Bronchus fibroblast of lung (primary cell): ENCODE measurements around the gene EDC3. TPM values are rescaled to one million over a fixed set of nuclear protein-coding genes. Genes with fewer than 3 reads are reported as not detected.

Experiments used
- total RNA-seq: library from RNA; depleted of rRNA; stranded (reverse); fragments of >200 nt; gene quantifications from 2 replicates; pipeline ENCODE4 v1.2.3, GENCODE V29; 2015

Gene EDC3, protein sequence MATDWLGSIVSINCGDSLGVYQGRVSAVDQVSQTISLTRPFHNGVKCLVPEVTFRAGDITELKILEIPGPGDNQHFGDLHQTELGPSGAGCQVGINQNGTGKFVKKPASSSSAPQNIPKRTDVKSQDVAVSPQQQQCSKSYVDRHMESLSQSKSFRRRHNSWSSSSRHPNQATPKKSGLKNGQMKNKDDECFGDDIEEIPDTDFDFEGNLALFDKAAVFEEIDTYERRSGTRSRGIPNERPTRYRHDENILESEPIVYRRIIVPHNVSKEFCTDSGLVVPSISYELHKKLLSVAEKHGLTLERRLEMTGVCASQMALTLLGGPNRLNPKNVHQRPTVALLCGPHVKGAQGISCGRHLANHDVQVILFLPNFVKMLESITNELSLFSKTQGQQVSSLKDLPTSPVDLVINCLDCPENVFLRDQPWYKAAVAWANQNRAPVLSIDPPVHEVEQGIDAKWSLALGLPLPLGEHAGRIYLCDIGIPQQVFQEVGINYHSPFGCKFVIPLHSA
- total RNA-seq: 9.4 and 11.9 TPM in 2 replicates

DNA sequence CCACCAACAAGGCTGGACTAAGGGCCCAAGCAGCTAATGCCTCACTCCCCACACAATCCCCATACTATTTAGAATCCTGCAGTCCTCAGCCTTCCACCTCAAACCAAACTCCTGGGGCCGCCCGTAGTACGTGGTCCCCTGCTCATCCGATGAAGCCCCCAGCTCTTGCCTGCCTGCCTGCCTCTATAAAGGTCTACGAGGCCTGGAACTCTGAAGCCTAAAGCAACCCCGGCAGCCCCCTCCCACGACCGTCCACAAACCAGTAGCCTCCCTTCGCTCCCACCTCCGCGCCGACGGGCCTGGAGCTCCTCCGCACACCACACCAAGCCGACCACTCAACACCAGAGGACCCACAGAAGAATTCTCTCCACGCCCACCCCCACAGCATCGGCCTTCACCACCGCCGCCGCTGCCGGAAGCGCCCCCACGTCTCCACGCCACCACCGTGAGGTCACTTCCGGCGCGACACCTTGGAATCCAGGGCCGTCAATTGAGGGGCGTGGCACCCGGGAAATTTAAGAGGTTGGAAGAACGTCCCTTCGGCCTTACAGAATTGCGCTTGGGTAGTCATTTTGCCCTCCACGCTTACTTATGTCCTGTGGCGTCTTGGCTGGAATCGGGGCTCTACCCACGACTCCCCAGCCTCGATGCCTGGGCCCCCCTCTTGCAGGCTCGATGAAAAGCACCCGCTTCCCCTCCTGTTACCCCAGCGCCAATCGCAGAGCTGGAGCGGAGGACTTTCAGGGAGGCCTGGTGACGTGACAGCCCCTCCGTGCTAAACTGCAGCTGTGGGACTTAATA is at the start of gene EDC3:
Gene EDC3, minus strand, starts transcription at position 428 of the 801 bp plus-strand sequence. CDS start 20,900 bp downstream, outside the sequence.

DNA sequence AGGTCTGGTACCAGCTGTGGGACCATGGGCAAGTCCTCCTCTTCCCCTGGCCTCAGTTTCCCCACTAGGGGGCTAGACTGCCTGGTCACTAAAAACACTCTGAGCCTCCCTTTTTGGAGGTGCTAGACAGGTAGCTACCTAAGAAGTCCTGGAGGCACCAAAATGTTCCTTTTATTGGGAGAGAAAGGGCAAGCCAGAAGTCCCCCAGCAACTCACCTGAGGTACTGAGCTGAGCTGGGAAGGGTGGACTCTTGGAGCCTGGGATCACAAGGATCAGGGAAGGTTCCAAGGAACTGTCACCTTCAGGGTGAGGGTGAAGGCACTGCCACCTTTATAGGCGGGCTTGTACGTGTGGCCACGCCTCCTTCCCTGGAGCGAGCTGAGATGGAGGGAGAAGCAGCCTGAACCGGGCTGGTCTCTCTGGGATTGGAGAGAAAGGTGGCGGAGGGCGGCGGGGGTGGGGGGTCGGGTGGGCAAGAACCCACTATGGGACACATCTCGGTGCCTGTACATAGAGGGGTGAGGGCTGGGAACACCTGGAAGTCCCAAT is 29.5 kb upstream of the EDC3 start, which contains the start of gene CYP1A1:
Gene CYP1A1, minus strand, starts transcription at position 304 of the 550 bp plus-strand sequence. CDS start 2,431 bp downstream, outside the sequence.

DNA sequence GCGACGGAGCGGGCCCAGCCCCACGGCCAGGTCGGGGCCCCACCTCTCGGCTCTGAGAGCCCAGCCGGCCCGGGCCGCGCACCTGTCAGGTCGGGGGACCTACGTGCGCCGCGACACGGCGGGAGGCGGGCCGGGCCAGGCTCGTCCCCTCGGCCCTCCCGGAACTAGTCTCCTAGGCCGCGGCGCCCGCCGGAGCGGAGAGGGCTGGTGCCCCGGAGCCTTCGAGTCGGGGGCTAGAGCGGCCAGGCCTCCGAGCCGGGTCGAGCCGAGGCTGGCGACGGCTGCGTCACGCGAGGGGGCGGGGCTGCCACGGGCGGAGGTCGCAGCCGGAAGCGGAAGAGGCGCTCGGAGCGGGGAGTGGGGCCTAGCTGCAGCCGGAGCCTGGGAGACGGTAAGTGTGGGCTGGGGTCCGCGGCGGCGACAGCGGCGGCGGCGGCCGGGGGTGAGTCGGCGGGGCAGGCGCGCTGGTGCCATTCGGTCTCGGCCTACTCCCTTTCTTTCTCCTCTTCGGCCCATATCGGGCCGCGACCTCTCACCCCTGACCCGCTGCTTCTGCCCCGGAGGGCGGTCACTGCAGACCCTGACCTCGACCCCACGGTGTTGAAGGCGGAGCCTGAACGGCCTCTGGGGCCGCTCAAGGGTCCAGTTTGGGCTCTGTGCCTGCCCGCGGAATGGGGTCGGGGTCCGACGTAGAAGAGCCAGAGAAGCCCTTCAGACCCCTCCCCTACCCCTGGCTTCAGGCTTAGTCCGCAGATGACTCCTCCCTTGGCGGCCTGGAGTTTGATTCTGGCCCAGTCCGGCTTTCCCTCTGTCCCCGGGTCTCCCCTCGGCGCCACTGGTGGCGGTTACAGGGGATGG is 80.1 kb downstream of the EDC3 start, which contains the start of gene CLK3:
Gene CLK3, plus strand, starts transcription at position 329 of the 858 bp plus-strand sequence. CDS start 3,361 bp downstream, outside the sequence.

Other genes starting within 250 kb of the EDC3 start
- 76.1 and 77.5 TPM in 2 replicates for gene UBL7, start 234.9 kb downstream of the EDC3 start, total RNA-seq
- gene ARID3B, start 154.8 kb downstream of the EDC3 start, total RNA-seq: 1.8 and 3.0 TPM in 2 replicates
- gene CLK3, start 80.2 kb downstream of the EDC3 start, total RNA-seq: 67.9 and 77.7 TPM in 2 replicates
- gene CYP1A1, start 29.5 kb upstream of the EDC3 start, total RNA-seq: not detected in 2 replicates
- not detected in 2 replicates for gene CYP1A2, start 52.8 kb upstream of the EDC3 start, total RNA-seq
- gene CSK, start 86.1 kb upstream of the EDC3 start, total RNA-seq: 21.1 and 23.5 TPM in 2 replicates
- not detected in 2 replicates for gene LMAN1L, start 116.8 kb upstream of the EDC3 start, total RNA-seq
- not detected in 2 replicates for gene CPLX3, start 130.6 kb upstream of the EDC3 start, total RNA-seq
- 14.4 and 14.5 TPM in 2 replicates for gene ULK3, start 147.1 kb upstream of the EDC3 start, total RNA-seq
- gene SCAMP2, start 177.3 kb upstream of the EDC3 start, total RNA-seq: 44.6 and 52.6 TPM in 2 replicates
- gene MPI, start 194.0 kb upstream of the EDC3 start, total RNA-seq: 65.7 and 87.6 TPM in 2 replicates
- gene FAM219B, start 210.8 kb upstream of the EDC3 start, total RNA-seq: 27.1 and 27.6 TPM in 2 replicates
- 170 and 243 TPM in 2 replicates for gene COX5A, start 242.0 kb upstream of the EDC3 start, total RNA-seq